GM12878 (cell line): ENCODE data around the gene NDUFA7. TPM values are rescaled to one million over a fixed set of nuclear protein-coding genes. Genes with fewer than 3 reads are reported as not detected.

ENCODE experiments used
- ATAC-seq: fragments of 200-7000 bp; cut with Tn5 transposase; 3 replicates; pipeline ENCODE4 v1.9.1; 2020; ENCODE audit warnings: mild to moderate bottlenecking, moderate library complexity
- BruUV-seq: library from RNA; stranded (reverse); fragments of 400-500 nt; replicated peaks from 2 replicates; lab custom pipeline; 2021; lab: Mats Ljungman, UMichigan
- CTCF ChIA-PET: fragments of 300-600 bp; sonication (Branson Sonifier 250); formaldehyde crosslinking; extraction: SDS; loops from one replicate; lab custom pipeline; 2021; ENCODE audit warnings: inconsistent platforms; lab: Yijun Ruan, JAX
- POLR2A ChIA-PET: fragments of 350-600 bp; formaldehyde crosslinking; extraction: SDS; loops from one replicate; lab custom pipeline; 2021; ENCODE audit warnings: inconsistent platforms; lab: Charles Lee
- RAD21 ChIA-PET: fragments of 300-600 bp; sonication (Branson Sonifier 250); formaldehyde crosslinking; loops from one replicate; lab custom pipeline; 2023; ENCODE audit warnings: antibody characterized with exemption; ENCODE audit not compliant: unreplicated experiment; lab: Charles Lee
- SMC1A ChIA-PET: fragments of 300-600 bp; sonication (Branson Sonifier 250); formaldehyde crosslinking; loops from one replicate; lab custom pipeline; 2023; ENCODE audit not compliant: unreplicated experiment, uncharacterized antibody; lab: Charles Lee
- DNase-seq: peaks from one replicate; pipeline ENCODE4 v3.0.0-alpha.2; 2011; ENCODE audit warnings: low read depth, low spot score
- FAIRE-seq: peaks from 3 replicates; lab custom pipeline; 2011; peaks lifted over from hg19 to GRCh38; lab: Jason Lieb, UNC
- H2AFZ ChIP-seq: 2 replicates; pipeline ENCODE4 v1.6.0; 2011; ENCODE audit warnings: low read depth, low read length, control low read depth; ENCODE audit not compliant: control insufficient read depth
- H3K27ac ChIP-seq: 2 replicates; pipeline ENCODE4 v1.5.1; 2011; ENCODE audit warnings: control low read depth; ENCODE audit not compliant: control insufficient read depth, insufficient read depth
- H3K27me3 ChIP-seq, 2 experiments: replicated peaks in 1 of 2; 2 replicates each; pipeline versions ENCODE4 v1.6.0 to v1.6.1; 2011; ENCODE audit warnings: low read length in 1 of 2; ENCODE audit not compliant: control insufficient read depth in 2 of 2, insufficient read depth in 2 of 2
- H3K36me3 ChIP-seq, 2 experiments: 2 replicates each; pipeline ENCODE4 v1.5.1; 2011; ENCODE audit warnings: low read length in 1 of 2; ENCODE audit not compliant: control insufficient read depth in 2 of 2, insufficient read depth in 2 of 2
- H3K4me1 ChIP-seq: 2 replicates; pipeline ENCODE4 v1.6.1; 2011; ENCODE audit warnings: mild to moderate bottlenecking, low read length, moderate library complexity, mixed read lengths; ENCODE audit not compliant: control insufficient read depth, insufficient read depth
- H3K4me2 ChIP-seq: 2 replicates; pipeline ENCODE4 v1.6.0; 2011; ENCODE audit warnings: control low read depth; ENCODE audit not compliant: control insufficient read depth, insufficient read depth
- H3K4me3 ChIP-seq: fragments of 200-600 bp; sonication (generic); 2 replicates; pipeline ENCODE4 v1.5.1; 2016
- H3K79me2 ChIP-seq: 2 replicates; pipeline ENCODE4 v1.6.0; 2011; ENCODE audit warnings: low read length; ENCODE audit not compliant: control insufficient read depth, insufficient read depth
- H3K9ac ChIP-seq: 2 replicates; pipeline ENCODE4 v1.8.0; 2011; ENCODE audit warnings: low read length, control low read depth, mixed read lengths; ENCODE audit not compliant: control insufficient read depth, insufficient read depth
- H3K9me3 ChIP-seq: replicated peaks from 3 replicates; pipeline ENCODE4 v1.5.1; 2011; ENCODE audit warnings: mild to moderate bottlenecking, low read length; ENCODE audit not compliant: control insufficient read depth, insufficient read depth
- H4K20me1 ChIP-seq: 2 replicates; pipeline ENCODE4 v1.6.0; 2011; ENCODE audit not compliant: control insufficient read depth, insufficient read depth
- CHD2 ChIP-seq: IDR thresholded peaks from 2 replicates; pipeline ENCODE4 v1.6.1; 2011; ENCODE audit warnings: low read depth, low read length, improper control_type of control experiment, borderline replicate concordance
- CREB1 ChIP-seq: IDR thresholded peaks from 2 replicates; pipeline ENCODE4 v1.6.1; 2012; ENCODE audit warnings: low read depth, mild to moderate bottlenecking, inconsistent platforms
- DPF2 ChIP-seq: fragments of 450-650 bp; IDR thresholded peaks from 2 replicates; pipeline ENCODE4 v1.6.1; 2017; ENCODE audit warnings: mild to moderate bottlenecking
- EP300 ChIP-seq, 2 experiments: fragments of 150-350 bp in 1 of 2; IDR thresholded peaks; 2 replicates each; pipeline ENCODE4 v1.6.1; 2011 to 2012; ENCODE audit warnings: low read depth in 2 of 2, low read length in 2 of 2, borderline replicate concordance in 1 of 2, improper control_type of control experiment in 1 of 2, inconsistent platforms in 1 of 2; ENCODE audit not compliant: control insufficient read depth in 1 of 2
- FOS ChIP-seq: IDR thresholded peaks from 3 replicates; pipeline ENCODE4 v1.6.1; 2011; ENCODE audit warnings: borderline replicate concordance; ENCODE audit not compliant: insufficient read length; ENCODE audit errors: extremely low read depth
- IKZF1 ChIP-seq: fragments of 450-650 bp; conservative IDR thresholded peaks from 2 replicates; pipeline ENCODE4 v1.6.1; 2017; ENCODE audit warnings: antibody characterized with exemption, mild to moderate bottlenecking
- IRF3 ChIP-seq: fragments of 450-650 bp; IDR thresholded peaks from 2 replicates; pipeline ENCODE4 v1.6.1; 2014; ENCODE audit warnings: mild to moderate bottlenecking
- JUND ChIP-seq: IDR thresholded peaks from 2 replicates; pipeline ENCODE4 v1.6.1; 2012; ENCODE audit warnings: low read depth, mild to moderate bottlenecking, low read length, improper control_type of control experiment, moderate library complexity
- MYB ChIP-seq: fragments of 150-350 bp; IDR thresholded peaks from 2 replicates; pipeline ENCODE4 v1.6.1; 2014; ENCODE audit warnings: mild to moderate bottlenecking, low read depth, low read length, borderline replicate concordance
- NR2F1 ChIP-seq: fragments of 450-650 bp; conservative IDR thresholded peaks from 2 replicates; pipeline ENCODE4 v1.6.1; 2017; ENCODE audit warnings: mild to moderate bottlenecking
- POLR2AphosphoS2 ChIP-seq: IDR thresholded peaks from 2 replicates; pipeline ENCODE4 v1.6.1; 2011; ENCODE audit warnings: low read depth, mild to moderate bottlenecking, low read length, improper control_type of control experiment, moderate library complexity
- RELA ChIP-seq: fragments of 450-650 bp; IDR thresholded peaks from 2 replicates; pipeline ENCODE4 v1.8.0; 2014; ENCODE audit warnings: borderline replicate concordance; ENCODE audit not compliant: partially characterized antibody
- SIN3A ChIP-seq: IDR thresholded peaks from 2 replicates; pipeline ENCODE4 v1.6.1; 2012; ENCODE audit warnings: low read depth, low read length, improper control_type of control experiment
- SMC3 ChIP-seq: IDR thresholded peaks from 2 replicates; pipeline ENCODE4 v1.6.1; 2011; ENCODE audit warnings: low read length, improper control_type of control experiment, borderline replicate concordance
- SP1 ChIP-seq: IDR thresholded peaks from one replicate; pipeline ENCODE4 v1.6.1; 2011; ENCODE audit warnings: low read depth, low read length
- TAF1 ChIP-seq: IDR thresholded peaks from 2 replicates; pipeline ENCODE4 v1.6.1; 2011; ENCODE audit warnings: mild to moderate bottlenecking, low read depth, low read length, borderline replicate concordance
- ZNF217 ChIP-seq: fragments of 450-650 bp; IDR thresholded peaks from 2 replicates; pipeline ENCODE4 v1.6.1; 2017; ENCODE audit warnings: antibody characterized with exemption, mild to moderate bottlenecking
- WGBS: methylation state at CpG from one replicate; pipeline ENCODE4 v1.1.6; 2016; ENCODE audit warnings: low lambda C conversion rate; ENCODE audit not compliant: insufficient replicate concordance, insufficient coverage; ENCODE audit errors: missing lambda C conversion rate; 5-methylcytosine and 5-hydroxymethylcytosine counted together
- in situ Hi-C: fragments of 300-500 bp; cut with MboI; formaldehyde crosslinking; loops from 9 replicates; pipeline ENCODE4 v1.14.3; 2018; ENCODE audit warnings: mixed read lengths
- intact Hi-C: fragments of 100-400 bp; cut with micrococcal nuclease; formaldehyde crosslinking; loops from one replicate; pipeline ENCODE4 v1.14.2; 2022; ENCODE audit not compliant: unreplicated experiment
- polyA plus RNA-seq, 11 experiments: library from polyadenylated mRNA; depleted of rRNA in 4 of 11; unstranded in 6 of 11; stranded (reverse) in 5 of 11; fragments of >200 nt; fragmentation: Nextera tagmentation in 4 of 11; fragmentation: Illumina TruSeq in 1 of 11; extraction: Ambion mirVana in 4 of 11; extraction: Trizol in 1 of 11; gene quantifications; 1 replicate in 1 of 11; 2 replicates in 10 of 11; pipeline versions ENCODE4 v1.2.1 to v1.2.3, GENCODE V29; 2011 to 2016; ENCODE audit warnings: inconsistent platforms in 2 of 11, missing spikeins in 2 of 11, low read depth in 1 of 11
- total RNA-seq, 4 experiments: library from RNA; depleted of rRNA in 3 of 4; stranded (reverse); fragments of >200 nt in 3 of 4; fragmentation: Illumina TruSeq in 1 of 4; extraction: Trizol in 1 of 4; gene quantifications; 2 replicates each; pipeline versions ENCODE4 v1.2.1 to v1.2.3, GENCODE V29; 2013 to 2021
- TF ChIP-seq, protein P1 (sequence below): IDR thresholded peaks from 2 replicates; pipeline ENCODE4 v1.6.1; 2011; ENCODE audit warnings: mild to moderate bottlenecking, low read depth, low read length, moderate library complexity; ENCODE audit not compliant: insufficient replicate concordance
- TF ChIP-seq, protein P2 (sequence below): IDR thresholded peaks from 2 replicates; pipeline ENCODE4 v1.6.1; 2011; ENCODE audit warnings: borderline replicate concordance, low read depth, mild to moderate bottlenecking, moderate library complexity, mixed read lengths, low read length; ENCODE audit not compliant: insufficient read depth; ENCODE audit errors: extremely low read length

The NDUFA7 gene
- total and polyA plus RNA-seq, 10 of the 15 experiments (the other 5 are each of a cell fraction or from before 2014, with no cell fraction given) = 79.0 to 360 (median 174) TPM

GRCh38 chr19:8343483-8343844, 22.3 kb upstream of the NDUFA7 start (continued):
- TF ChIP-seq ZNF217 = no peak

DNA sequence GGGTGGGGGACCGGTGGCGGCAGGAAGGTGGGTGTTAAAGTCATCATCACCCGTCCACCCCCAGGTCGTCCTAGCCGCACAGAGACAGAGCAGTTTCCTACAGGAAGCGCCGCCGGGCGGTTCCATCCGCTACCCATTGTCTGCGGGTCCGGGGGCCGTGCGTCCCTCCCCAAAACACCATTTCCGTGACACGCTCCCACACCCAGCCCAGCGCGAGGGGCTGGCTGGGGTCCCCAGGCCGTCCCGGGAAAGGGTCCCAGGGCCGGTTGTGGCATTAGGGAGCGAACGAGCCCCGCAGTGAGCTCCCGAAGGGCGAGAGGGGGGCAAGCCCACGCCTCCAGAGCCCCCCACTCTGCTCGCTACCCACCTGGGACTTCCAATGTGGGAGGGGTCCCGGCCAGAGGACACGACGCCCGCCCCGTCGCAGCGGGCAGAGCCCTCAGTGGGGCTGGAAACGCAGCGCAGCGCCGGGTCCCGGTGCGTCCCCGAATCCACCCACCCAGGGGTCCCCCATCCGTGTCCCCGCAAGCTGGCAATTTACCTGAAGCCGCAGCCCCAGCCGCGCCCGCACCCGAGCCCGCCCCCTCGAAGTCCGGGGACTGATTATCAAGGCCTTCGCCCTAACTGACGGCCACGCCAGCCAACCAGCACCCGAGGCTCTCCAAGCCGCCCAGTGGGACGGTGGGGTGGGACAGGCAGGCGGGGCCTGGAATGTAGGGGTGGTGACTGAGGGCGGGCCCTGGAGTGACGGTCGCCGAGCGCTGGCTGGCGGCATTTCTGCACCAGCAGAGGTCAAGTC, 21.7 kb upstream of the NDUFA7 start, which contains the start of gene KANK3:
Gene KANK3, minus strand, starts transcription at position 579 of the 799 bp plus-strand sequence. CDS start 5,434 bp downstream, outside the sequence.
- peaks cover 3% of the 10 kb centered on the region for H3K4me1 ChIP-seq
- H3K9ac ChIP-seq = no peak within 1 kb of the TSS
- ATAC-seq (peak; percentile 100), DNase-seq (peak; percentile 55), FAIRE-seq (no peak)
- no peaks in the 10 kb centered on the region for H4K20me1 ChIP-seq
- H3K36me3 ChIP-seq = no peaks in the 10 kb centered on the region
- H3K4me3 ChIP-seq = peak within 1 kb of the TSS; percentile 60
- ChIA-PET RAD21 (no interaction called here), SMC1A (no interaction called here), CTCF (no interaction called here), POLR2A (interaction anchor here (1.0 kb wide), 1 partner anchor 103 kb away, joined by 3 read pairs; no protein-coding TSS in a partner anchor)
- H3K79me2 ChIP-seq = no peaks in the 10 kb centered on the region
- peak within 1 kb of the TSS; percentile 66 for H2AFZ ChIP-seq
- peak within 1 kb of the TSS; percentile 92 for H3K4me2 ChIP-seq
- WGBS = 6% methylated on average over 57 of the region's 65 CpGs
- no peaks in the 10 kb centered on the region; a peak in 2 of 4 replicates for H3K27me3 ChIP-seq
- in situ Hi-C loops = no loop called here
- no peaks in the 10 kb centered on the region for H3K9me3 ChIP-seq
- no peak within 1 kb of the TSS for H3K27ac ChIP-seq
- BruUV-seq = no TSS peak
- intact Hi-C loops = no loop called here
- TF ChIP-seq, protein P1, sequence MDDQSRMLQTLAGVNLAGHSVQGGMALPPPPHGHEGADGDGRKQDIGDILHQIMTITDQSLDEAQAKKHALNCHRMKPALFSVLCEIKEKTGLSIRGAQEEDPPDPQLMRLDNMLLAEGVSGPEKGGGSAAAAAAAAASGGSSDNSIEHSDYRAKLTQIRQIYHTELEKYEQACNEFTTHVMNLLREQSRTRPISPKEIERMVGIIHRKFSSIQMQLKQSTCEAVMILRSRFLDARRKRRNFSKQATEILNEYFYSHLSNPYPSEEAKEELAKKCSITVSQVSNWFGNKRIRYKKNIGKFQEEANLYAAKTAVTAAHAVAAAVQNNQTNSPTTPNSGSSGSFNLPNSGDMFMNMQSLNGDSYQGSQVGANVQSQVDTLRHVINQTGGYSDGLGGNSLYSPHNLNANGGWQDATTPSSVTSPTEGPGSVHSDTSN = peak; percentile 98
- TF ChIP-seq POLR2AphosphoS2 (no peak), JUND (no peak), IRF3 (peak; percentile 84), SMC3 (no peak), CREB1 (peak; percentile 43; the same call in 1 of the 2 replicates), CHD2 (peak; percentile 88), NR2F1 (no peak), DPF2 (peak; percentile 93; the same call in 1 of the 2 replicates), IKZF1 (peak; percentile 81), TAF1 (no peak), SP1 (peak; percentile 95), SIN3A (no peak), EP300 (IDR thresholded peaks at IDR 0.05; ENCODE audit: borderline replicate concordance in 1 of 2, control insufficient read depth in 1 of 2, low read depth in 2 of 2, low read length in 2 of 2) (no peak), FOS (peak; percentile 68), MYB (no peak), RELA (no peak)
- TF ChIP-seq, protein P2, sequence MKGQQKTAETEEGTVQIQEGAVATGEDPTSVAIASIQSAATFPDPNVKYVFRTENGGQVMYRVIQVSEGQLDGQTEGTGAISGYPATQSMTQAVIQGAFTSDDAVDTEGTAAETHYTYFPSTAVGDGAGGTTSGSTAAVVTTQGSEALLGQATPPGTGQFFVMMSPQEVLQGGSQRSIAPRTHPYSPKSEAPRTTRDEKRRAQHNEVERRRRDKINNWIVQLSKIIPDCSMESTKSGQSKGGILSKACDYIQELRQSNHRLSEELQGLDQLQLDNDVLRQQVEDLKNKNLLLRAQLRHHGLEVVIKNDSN = no peak
